ENCODE results near the gene TNFAIP1.
"Not testable (repeated sequence)": the region's sequence is repeated elsewhere in the genome, so short reads cannot be mapped to it uniquely, and the experiment has no call there.

TNFAIP1 gene

GRCh38 chr17:28335201-28335958, at the start of gene TNFAIP1, which contains the start of gene IFT20:
Gene TNFAIP1 (plus strand): TSS chr17:28335761. CDS start chr17:28339522, 3,761 bp downstream.
Gene IFT20 (minus strand): TSS chr17:28335472. CDS start chr17:28331985, 3,487 bp downstream.
- peak; percentile 98 to 99 for DNase-seq

- no peak for DNase-seq
Measured at GRCh38 chr17:28285965-28286364, 49.6 kb upstream of the TNFAIP1 start.

GRCh38 chr17:28290703-28291102, 44.9 kb upstream of the TNFAIP1 start:
- no peak for DNase-seq

GRCh38 chr17:28291780-28292330, 43.7 kb upstream of the TNFAIP1 start:
- DNase-seq: no peak

- not testable (repeated sequence) for DNase-seq
Measured at GRCh38 chr17:28292878-28293277, 42.7 kb upstream of the TNFAIP1 start.

- no peak for DNase-seq
Measured at GRCh38 chr17:28293994-28294393, 41.6 kb upstream of the TNFAIP1 start.

GRCh38 chr17:28295677-28296578, 39.6 kb upstream of the TNFAIP1 start:
- DNase-seq: no peak

- no peak for DNase-seq
Measured at GRCh38 chr17:28298449-28298848, 37.1 kb upstream of the TNFAIP1 start.

- no peak for DNase-seq
Measured at GRCh38 chr17:28306954-28307401, 28.6 kb upstream of the TNFAIP1 start.

GRCh38 chr17:28313841-28314240, 21.7 kb upstream of the TNFAIP1 start:
- DNase-seq: no peak

GRCh38 chr17:28315846-28316705, 19.5 kb upstream of the TNFAIP1 start:
- no peak for DNase-seq

- DNase-seq: no peak
Measured at GRCh38 chr17:28317099-28317965, 18.2 kb upstream of the TNFAIP1 start.

- peak in 1 of 2 experiments; percentile 37 for DNase-seq
Measured at GRCh38 chr17:28317966-28318758, 17.4 kb upstream of the TNFAIP1 start.

GRCh38 chr17:28318759-28319597, 16.6 kb upstream of the TNFAIP1 start, which contains the start of gene TMEM97:
Gene TMEM97 (plus strand): TSS chr17:28319200. CDS start chr17:28319240, 40 bp downstream.
- peak; percentile 98 for DNase-seq

- DNase-seq: peak; percentile 20 to 45
Measured at GRCh38 chr17:28319598-28319935, 16.0 kb upstream of the TNFAIP1 start.

- no peak for DNase-seq
Measured at GRCh38 chr17:28320215-28321061, 15.1 kb upstream of the TNFAIP1 start.

GRCh38 chr17:28324267-28324745, 11.3 kb upstream of the TNFAIP1 start:
- no peak for DNase-seq

GRCh38 chr17:28324781-28325180, 10.8 kb upstream of the TNFAIP1 start:
- peak; percentile 14 to 22 for DNase-seq

All from Kasumi-1 (cell line).